Measurements from ENCODE around the gene CAPN5. TPM values are rescaled to one million over a fixed set of nuclear protein-coding genes. Genes with fewer than 3 reads are reported as not detected.
"Not testable (repeated sequence)": the region's sequence is repeated elsewhere in the genome, so short reads cannot be mapped to it uniquely, and the experiment has no call there.

Gene CAPN5
- total RNA-seq, 1 donor = 14.7 TPM

DNA sequence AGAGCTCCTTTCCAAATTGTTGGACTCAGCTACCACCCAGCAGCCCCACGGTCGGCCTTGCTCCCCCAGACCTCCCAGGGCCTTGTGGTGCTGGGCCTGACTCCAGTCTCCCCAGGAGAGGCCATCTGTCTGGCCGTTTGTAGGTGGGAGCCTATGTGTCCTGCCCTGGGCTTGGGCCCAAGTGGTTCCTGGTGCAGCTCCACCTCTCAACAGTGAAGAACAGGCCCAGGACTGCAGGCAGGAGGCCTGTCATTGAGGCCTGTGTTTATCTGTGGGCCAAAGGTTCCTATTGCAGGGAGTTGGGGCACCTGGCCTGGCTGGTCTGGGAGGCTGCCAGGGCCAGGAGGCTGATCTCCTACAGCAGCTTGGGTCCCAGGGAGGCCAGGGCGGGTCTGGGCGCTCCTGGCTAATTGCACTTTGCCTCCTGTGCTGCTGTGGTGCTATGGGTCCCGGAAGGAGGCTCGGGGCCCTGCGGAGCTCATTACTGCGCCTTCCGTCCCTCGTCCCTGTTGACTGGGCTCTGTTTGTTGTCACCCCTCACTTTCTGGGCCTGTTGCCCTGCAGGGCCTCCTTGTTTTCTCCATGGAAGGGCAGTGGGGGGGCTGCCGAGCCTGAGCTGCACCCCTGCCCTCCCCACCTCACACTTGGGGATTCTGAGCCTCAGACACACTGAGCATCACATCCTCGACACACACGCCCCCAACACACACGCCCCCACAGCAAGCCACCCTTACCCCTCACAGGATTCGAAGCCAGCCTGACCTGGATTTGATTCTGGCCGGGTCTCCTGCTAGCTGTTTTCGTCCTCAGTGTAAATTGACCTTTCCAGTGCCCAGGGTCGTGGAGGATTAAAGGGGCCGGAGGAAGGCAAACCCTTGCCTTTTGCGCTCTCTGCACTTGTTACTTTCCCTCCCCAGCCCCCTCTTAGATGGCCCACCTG is 29.1 kb downstream of the CAPN5 start:
- no peak for DNase-seq (ENCODE audit: low read depth)
- no peak for TF ChIP-seq CTCF (IDR thresholded peaks at IDR 0.05; ENCODE audit: insufficient read depth, low read depth, low read length)
- H3K4me3 ChIP-seq (ENCODE audit: low read depth, low read length) = no peak overlapping the region

- no peak for DNase-seq (ENCODE audit: low read depth)
- no peak for TF ChIP-seq CTCF (IDR thresholded peaks at IDR 0.05; ENCODE audit: insufficient read depth, low read depth, low read length)
These were observed 29.8 kb downstream of the CAPN5 start for GRCh38 chr11:77096591-77097019.

DNA sequence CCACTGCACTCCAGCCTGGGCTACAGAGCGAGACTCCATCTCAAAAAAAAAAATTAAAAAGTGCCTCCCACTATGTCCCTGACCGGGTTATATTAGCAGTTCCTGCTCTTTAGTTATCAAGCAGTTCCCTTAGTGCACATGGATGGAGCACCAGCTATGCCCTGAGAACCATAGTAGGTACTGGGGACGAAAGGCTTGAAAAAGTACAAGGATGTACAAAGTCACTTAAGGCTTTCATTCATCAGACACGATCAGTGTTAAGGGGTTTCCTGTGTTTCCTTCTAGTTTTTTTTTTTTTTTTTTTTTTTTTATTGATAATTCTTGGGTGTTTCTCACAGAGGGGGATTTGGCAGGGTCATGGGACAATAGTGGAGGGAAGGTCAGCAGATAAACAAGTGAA is 30.4 kb downstream of the CAPN5 start:
- not testable (repeated sequence) for H3K4me3 ChIP-seq (ENCODE audit: low read depth, low read length); DNase-seq (ENCODE audit: low read depth)

More at GRCh38 chr11:77096591-77097019, 29.8 kb downstream of the CAPN5 start:
- no peak overlapping the region for H3K4me3 ChIP-seq (ENCODE audit: low read depth, low read length)

DNA sequence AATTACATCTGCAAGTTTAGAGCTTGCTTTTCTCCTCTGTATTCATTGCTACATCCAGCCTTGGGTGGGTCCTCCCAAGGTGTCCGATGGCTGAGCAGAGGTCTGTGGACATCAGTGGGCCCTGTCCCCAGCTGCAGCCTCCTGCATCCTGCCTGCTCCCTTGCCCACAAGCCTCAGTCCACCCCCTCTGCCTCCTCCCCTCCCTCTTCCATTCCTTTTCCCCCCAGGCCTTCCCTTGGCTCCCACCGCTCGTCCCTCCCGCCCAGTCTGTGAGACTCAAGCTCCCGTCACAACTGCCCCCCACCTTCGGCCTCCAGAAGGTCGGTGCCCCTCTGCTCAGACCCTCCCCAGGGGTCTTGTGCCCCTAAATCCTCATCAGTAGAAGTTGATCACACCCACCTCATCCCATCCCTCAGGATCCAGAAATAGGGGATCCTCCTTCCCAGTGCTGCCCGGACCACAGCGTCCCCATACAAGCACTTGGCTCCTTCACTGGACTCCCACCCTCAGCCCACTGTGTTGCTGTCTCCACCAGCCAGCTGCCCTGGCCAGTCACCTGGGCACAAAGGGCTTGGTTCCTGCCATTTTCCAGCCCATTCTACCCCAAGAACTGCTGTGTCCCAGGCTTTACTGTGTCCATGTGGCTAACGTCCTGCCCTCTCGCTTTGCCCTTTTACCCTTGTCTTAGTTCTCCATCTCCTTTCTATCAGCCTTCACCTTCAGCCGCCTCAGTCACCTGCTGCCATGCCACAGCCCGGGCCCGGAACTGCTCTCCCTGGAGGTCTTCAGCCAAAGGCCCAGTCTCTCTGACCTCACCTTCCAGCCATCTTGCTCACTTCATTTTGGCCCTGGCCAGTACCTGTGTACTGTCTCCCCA is 33.6 kb downstream of the CAPN5 start:
- no peak for TF ChIP-seq CTCF (IDR thresholded peaks at IDR 0.05; ENCODE audit: insufficient read depth, low read depth, low read length)
- no peak for DNase-seq (ENCODE audit: low read depth)
- no peak overlapping the region for H3K4me3 ChIP-seq (ENCODE audit: low read depth, low read length)

DNA sequence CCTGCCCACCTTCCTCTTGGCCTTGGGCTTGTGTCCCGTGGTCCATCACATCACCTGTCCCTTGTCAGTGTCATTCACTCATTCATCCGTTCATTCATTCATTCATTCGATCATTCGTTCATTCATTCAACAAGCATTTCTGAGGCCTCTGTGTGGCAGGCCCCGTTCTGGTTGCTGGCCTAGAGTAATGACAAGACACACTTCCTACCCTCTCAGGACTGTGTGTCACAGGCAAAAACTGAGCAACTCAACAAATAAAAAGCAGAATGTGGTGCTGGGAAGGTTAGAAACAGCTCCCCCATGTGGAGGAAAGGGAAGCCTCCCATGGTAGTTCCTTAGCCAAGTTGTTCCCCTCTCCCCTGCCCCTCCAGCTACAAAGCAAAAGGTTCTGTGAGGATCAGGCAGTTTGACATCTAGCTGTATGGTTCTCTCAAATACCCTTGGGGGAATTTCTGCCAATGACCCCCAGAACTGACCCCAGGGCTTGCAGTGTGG is 34.3 kb downstream of the CAPN5 start:
- DNase-seq (ENCODE audit: low read depth) = peak; percentile 17
- no peak overlapping the region for H3K4me3 ChIP-seq (ENCODE audit: low read depth, low read length)
- peak; percentile 57 for TF ChIP-seq CTCF (IDR thresholded peaks at IDR 0.05; ENCODE audit: insufficient read depth, low read depth, low read length)

GRCh38 chr11:77102246-77103210 is 35.8 kb downstream of the CAPN5 start, which contains the start of gene OMP:
Gene OMP, plus strand, starts transcription at chr11:77102840. Its CDS starts 0 bp downstream, at chr11:77102840.
- no peak for TF ChIP-seq CTCF (IDR thresholded peaks at IDR 0.05; ENCODE audit: insufficient read depth, low read depth, low read length)
- no peak within 1 kb of the TSS for H3K4me3 ChIP-seq (ENCODE audit: low read depth, low read length)
- DNase-seq (ENCODE audit: low read depth) = no peak
